ENCODE data around the gene CD2.

DNA sequence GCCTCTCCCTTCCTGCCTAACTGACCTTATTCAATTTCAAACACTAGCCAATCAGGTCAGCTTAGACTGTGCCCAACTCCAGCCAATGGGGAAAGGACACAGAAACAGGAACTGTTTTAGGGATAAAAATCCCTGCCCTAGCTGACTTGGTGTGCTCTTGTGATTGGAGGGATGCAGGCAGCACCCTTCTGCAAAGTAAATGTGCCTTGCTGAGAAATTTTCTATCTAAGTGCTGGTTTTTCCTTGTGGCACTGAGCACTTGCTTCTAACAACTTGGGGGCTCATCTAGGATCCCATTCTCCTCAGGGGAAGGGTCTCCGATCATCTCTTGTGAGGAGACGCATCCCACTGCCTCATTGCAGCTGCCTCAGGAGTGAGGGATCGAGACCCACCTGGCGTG, 10.7 kb upstream of the CD2 start:
- TF ChIP-seq EP300 (IDR thresholded peaks at IDR 0.05), result no peak
- TF ChIP-seq, protein P1, sequence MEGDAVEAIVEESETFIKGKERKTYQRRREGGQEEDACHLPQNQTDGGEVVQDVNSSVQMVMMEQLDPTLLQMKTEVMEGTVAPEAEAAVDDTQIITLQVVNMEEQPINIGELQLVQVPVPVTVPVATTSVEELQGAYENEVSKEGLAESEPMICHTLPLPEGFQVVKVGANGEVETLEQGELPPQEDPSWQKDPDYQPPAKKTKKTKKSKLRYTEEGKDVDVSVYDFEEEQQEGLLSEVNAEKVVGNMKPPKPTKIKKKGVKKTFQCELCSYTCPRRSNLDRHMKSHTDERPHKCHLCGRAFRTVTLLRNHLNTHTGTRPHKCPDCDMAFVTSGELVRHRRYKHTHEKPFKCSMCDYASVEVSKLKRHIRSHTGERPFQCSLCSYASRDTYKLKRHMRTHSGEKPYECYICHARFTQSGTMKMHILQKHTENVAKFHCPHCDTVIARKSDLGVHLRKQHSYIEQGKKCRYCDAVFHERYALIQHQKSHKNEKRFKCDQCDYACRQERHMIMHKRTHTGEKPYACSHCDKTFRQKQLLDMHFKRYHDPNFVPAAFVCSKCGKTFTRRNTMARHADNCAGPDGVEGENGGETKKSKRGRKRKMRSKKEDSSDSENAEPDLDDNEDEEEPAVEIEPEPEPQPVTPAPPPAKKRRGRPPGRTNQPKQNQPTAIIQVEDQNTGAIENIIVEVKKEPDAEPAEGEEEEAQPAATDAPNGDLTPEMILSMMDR (IDR thresholded peaks at IDR 0.05), result no peak
- no peak for TF ChIP-seq POLR2A (IDR thresholded peaks at IDR 0.05; ENCODE audit: low read depth)

Measured in esophagus muscularis mucosa (tissue), 4 donors.